ENCODE measurements around the gene ZFYVE19. TPM values are rescaled to one million over a fixed set of nuclear protein-coding genes. Genes with fewer than 3 reads are reported as not detected.
A peak's percentile ranks its signal among the peaks of the same experiment; 100 is the strongest.

Gene ZFYVE19
- total and polyA plus RNA-seq, 2 donors (not counting 3 experiments of a cell fraction or from before 2014, with no cell fraction given), result 29.7 to 47.2 TPM

DNA sequence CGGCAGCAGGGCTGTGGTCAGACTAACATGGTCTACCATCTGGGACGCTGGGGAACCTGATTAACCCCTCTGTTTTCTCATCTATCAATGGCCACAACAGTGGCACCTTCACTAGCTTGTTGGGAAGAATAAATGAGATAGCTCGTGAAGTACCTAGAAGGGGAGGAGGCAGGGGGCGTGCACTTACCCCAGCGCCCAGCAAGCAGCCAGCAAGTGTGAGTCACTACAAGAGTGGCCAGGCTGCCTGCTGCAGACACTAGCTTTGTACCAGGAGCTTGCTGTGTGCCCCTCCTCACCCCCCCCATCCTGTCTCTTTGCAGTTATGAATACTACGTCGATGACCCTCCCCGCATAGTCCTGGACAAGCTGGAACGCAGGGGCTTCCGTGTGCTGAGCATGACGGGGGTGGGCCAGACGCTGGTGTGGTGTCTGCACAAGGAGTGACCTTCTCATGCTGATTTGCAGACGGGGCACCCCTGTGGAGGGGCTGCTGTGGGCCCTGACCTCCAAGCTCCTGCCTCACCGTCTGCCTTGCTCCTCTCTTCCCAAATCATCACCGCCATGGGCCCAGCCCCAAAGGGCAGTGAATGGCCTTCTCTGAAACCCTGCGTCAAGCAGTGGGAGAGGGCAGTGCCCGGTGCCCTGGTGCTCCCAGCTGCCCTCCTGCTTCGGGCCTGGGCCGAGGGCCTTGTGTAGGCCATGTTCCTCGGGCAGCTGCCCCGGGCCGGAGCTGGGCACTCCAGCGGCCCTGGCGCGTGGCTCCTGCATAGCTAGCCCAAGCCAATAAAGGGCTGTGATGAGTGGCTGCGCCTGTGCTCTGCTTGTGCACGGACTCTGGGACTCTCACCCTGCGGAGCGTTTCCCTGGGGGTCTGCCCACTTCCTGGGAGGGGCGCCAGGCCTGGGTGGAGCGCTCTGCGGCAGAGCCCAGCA is 39.7 kb upstream of the ZFYVE19 start:
- DNase-seq (ENCODE audit: low read depth, low spot score), result no peak
- no peak overlapping the region for H3K9ac ChIP-seq (replicated peaks; ENCODE audit: extremely low read depth, insufficient read depth, low read length)
- CTCF ChIA-PET, result interaction anchor here (0.9 to 2.9 kb wide), 7 partner anchors 9 to 127 kb away, joined by 3 to 8 read pairs (median 5); partner anchors contain the start of genes RAD51 and VPS18
- no peak overlapping the region for H3K27ac ChIP-seq (ENCODE audit: insufficient read depth, low read depth, low read length)
- BruUV-seq (replicated peaks), result no TSS peak
- H3K79me2 ChIP-seq (ENCODE audit: control insufficient read depth, insufficient read depth, low read length), result no peaks in the 10 kb centered on the region
- no peak overlapping the region for H3K4me3 ChIP-seq (replicated peaks in 1 of 3; ENCODE audit: insufficient read depth in 1 of 3, low read depth in 1 of 3, low read length in 3 of 3)
- H3K36me3 ChIP-seq (ENCODE audit: control insufficient read depth in 2 of 2, extremely low read depth in 1 of 2, insufficient read depth in 2 of 2, low read length in 2 of 2), result peaks cover 0 to 2% of the 10 kb centered on the region in 2 experiments
- POLR2A ChIA-PET, result no interaction called here
- no peak overlapping the region for H3K4me2 ChIP-seq (ENCODE audit: insufficient read depth, low read length)
- no peak for FAIRE-seq
- intact Hi-C loops (cut with micrococcal nuclease), result no loop called here
- H3K4me1 ChIP-seq (ENCODE audit: control insufficient read depth, extremely low read depth, insufficient read depth, low read length), result peaks cover 43% of the 10 kb centered on the region
- H4K20me1 ChIP-seq (replicated peaks; ENCODE audit: control insufficient read depth, extremely low read depth, insufficient read depth, low read length), result no peaks in the 10 kb centered on the region
- H2AFZ ChIP-seq (ENCODE audit: low read depth, low read length), result no peak overlapping the region
- no peaks in the 10 kb centered on the region for H3K9me3 ChIP-seq (replicated peaks; ENCODE audit: control insufficient read depth, insufficient read depth, low read length)
- dilution Hi-C loops (cut with MboI; ENCODE audit: extremely low pct_ligation_motif_present, low sequenced_read_pairs), result no loop called here
- no peaks in the 10 kb centered on the region for H3K27me3 ChIP-seq (ENCODE audit: control insufficient read depth in 2 of 2, insufficient read depth in 2 of 2, low read length in 2 of 2)
- TF ChIP-seq, protein P1, sequence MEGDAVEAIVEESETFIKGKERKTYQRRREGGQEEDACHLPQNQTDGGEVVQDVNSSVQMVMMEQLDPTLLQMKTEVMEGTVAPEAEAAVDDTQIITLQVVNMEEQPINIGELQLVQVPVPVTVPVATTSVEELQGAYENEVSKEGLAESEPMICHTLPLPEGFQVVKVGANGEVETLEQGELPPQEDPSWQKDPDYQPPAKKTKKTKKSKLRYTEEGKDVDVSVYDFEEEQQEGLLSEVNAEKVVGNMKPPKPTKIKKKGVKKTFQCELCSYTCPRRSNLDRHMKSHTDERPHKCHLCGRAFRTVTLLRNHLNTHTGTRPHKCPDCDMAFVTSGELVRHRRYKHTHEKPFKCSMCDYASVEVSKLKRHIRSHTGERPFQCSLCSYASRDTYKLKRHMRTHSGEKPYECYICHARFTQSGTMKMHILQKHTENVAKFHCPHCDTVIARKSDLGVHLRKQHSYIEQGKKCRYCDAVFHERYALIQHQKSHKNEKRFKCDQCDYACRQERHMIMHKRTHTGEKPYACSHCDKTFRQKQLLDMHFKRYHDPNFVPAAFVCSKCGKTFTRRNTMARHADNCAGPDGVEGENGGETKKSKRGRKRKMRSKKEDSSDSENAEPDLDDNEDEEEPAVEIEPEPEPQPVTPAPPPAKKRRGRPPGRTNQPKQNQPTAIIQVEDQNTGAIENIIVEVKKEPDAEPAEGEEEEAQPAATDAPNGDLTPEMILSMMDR (IDR thresholded peaks at IDR 0.05; ENCODE audit: extremely low read depth in 1 of 2, insufficient read depth in 1 of 2, low read depth in 1 of 2, low read length in 2 of 2), result no peak
- no peak for TF ChIP-seq EZH2 (IDR thresholded peaks at IDR 0.05; ENCODE audit: borderline replicate concordance, low read depth, low read length, severe bottlenecking)
- TF ChIP-seq GATA2 (IDR thresholded peaks at IDR 0.05; ENCODE audit: insufficient read depth, insufficient read length, low read depth, low read length), result no peak
- TF ChIP-seq JUN (IDR thresholded peaks at IDR 0.05; ENCODE audit: borderline replicate concordance, insufficient read depth, insufficient read length, low read depth), result no peak
- TF ChIP-seq FOS (IDR thresholded peaks at IDR 0.05; ENCODE audit: borderline replicate concordance, insufficient read depth, low read length), result peak; percentile 10
- TF ChIP-seq MYC (IDR thresholded peaks at IDR 0.05; ENCODE audit: low read depth, low read length), result no peak
- TF ChIP-seq POLR2A (IDR thresholded peaks at IDR 0.05; ENCODE audit: low read depth, low read length), result no peak
- H3K9me1 ChIP-seq (replicated peaks; ENCODE audit: control insufficient read depth, extremely low read depth, insufficient read depth, low read length), result no peaks in the 10 kb centered on the region

Data from endothelial cell of umbilical vein (primary cell).